HG02571 (cell line): ENCODE measurements around the gene RPS17.
"Not testable (repeated sequence)": the region's sequence is repeated elsewhere in the genome, so short reads cannot be mapped to it uniquely, and the experiment has no call there.

Experiments used
- ATAC-seq: cut with Tn5 transposase; IDR thresholded peaks from one replicate; pipeline ENCODE4 v1.9.1; 2021; ENCODE audit warnings: mild to moderate bottlenecking, moderate library complexity; ENCODE audit not compliant: unreplicated experiment

RPS17 gene

DNA sequence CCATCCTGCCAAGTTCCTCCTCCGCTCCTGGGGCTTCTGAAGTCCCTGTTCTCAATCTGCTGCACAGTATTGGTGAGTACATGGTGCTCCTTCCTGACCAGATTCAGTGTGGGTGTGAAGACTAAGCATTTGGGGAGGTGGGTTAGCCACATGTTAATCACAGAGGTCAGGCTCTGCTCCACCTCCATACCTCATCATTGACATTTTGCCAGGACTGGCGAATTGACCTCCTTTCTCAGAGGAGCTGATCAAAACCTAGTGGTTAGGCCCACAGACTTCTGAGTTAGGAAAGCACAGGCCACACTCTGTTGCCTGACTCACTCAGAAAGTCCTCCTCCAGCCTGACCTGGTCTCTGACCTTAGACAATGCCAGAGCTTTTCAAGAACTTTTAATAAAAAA lies 8.4 kb upstream of the RPS17 start:
- no peak for ATAC-seq

DNA sequence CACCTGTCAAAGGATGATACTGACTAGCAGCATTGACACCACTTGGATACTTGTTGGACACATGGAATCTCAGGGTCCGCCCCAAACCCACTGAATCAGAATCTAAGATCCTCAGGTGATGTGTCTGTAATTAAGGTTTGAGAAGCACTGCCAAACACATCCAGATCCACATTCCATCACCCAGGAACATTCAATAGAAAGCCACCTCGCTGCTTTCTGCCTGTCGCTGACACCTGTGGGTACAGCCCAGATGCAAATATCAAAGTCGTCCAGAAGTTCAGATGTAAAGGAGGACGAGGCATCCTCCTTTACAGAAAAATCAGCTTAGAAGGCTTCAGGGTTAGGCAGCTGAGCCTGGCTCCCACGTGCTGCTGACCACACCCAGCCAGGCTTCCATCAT lies 5.2 kb upstream of the RPS17 start:
- ATAC-seq: no peak

DNA sequence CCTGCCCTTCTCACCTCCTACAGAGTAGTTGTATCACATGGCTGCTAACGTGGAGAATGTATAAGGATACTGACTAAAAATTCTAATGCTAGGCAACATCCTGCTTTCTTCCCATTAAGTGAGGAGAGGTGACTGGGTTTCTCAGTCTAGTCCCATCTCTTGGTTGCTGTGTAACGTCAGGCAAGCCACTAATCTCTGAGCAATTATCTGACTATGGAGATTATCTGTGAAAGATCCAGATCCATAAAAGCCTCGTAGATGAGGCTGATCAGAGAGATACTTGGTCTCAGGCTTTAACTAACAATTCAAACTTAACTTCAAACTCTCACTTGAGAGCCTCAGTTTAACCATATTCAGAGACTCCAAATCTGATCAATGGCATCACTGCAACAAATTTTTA lies 4.7 kb upstream of the RPS17 start:
- ATAC-seq: no peak

DNA sequence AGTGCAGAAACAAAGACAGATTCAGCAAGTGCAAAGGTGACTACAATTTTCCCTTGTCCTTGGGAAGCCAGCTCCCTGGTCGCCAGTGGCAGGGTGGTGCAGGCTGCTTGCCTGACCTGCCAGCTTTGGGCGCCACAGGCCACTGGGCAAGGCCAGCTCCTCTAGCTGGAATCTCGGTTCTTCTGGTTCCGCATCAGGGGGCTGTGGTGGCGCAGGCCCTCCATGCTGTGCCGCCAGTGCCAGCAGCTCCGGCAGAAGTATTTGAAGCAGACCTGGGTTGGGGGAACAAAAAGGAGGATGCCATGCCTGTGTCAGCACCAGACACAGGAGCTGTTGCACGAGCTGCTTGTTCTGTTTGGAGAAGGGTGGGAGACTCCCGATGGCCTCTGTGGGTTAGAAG lies 4.2 kb upstream of the RPS17 start:
- no peak for ATAC-seq

DNA sequence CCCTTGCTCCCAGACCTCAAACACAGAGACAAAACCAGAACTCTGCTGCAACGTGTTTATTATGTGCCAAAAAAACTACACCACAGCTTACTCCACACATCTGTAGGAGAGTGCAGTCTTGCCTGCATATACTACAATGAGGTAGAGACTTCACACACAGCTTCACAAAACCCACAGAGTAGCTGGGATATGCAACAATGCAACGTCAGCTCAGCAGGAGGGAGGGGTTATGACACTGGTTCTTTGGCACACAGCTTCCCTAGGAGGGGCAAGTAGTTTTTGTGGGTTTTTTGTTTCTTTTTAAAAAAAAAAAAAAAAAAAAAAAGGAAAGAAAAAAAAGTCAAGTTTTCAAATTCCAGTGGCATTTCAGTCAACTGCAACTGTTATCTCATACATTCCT lies 2.9 kb upstream of the RPS17 start:
- no peak for ATAC-seq

DNA sequence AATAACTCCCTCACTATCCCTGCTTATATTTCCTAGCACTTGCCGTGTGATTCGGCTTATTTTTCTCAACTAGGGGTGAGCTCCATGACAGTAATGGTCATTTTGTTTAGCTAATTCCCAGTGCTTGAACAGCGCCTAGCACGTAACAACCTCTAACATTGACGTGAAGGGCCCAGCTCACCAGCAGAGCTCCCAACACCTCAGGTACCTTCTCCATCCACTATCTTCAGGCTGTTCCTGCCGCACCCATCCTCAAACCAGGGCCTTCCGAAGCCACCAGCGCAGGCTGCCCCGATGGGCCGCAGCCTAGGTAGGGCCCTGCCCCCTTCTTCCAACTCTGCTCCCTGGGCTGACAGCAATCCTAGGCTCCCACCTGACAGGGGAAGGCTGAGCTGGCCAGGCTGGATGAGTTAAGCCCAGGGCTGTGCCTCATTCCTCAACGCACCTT lies 751 bp upstream of the RPS17 start:
- ATAC-seq: no peak

DNA sequence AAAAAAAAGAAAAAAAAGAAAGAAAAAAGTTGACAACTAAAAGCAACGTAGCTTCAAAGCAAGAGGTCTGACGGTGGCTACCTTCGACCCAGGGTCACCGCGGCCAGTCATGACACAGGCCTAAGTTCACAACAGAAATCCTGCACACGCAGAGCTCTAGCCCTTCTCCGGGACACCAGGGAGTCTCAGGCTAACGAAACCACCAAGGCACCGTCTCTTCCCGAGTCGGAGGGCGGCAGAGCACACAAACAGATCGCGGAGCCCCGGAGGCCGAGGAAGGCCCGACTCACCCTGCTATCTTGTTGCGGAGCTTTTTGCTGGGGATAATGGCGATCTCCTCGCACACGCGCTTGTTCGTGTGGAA lies 584 bp downstream of the RPS17 start:
- no peak for ATAC-seq

DNA sequence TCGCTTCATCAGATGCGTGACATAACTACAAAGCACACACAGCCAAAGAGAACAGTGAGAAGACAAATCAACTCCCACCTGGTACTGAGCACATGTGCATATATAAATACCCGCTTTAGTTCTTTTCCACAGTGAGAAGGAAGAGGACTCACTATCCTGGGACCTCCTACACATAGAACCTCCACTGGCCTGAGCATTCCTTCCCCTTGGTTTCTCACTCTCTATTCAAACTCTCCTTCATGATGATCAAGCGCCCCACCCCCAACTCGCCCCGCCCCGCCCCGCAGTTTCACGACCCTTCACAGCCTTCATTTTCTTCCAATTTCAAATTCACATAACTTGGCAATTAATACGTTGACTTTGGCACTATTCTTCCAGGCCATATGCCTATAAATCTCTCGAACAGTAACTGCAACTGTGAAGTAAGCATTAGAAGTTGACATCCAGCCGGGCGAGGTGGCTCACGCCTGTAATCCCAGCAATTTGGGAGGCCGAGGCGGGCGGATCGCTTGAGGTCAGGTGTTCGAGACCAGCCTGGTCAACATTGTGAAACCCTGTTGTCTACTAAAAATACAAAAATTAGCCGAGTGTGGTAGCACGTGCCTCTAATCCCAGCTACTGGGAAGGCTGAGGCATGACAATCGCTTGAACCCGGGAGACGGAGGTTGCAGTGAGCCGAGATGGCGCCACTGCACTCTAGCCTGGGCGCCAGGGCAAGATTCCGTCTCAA lies 1.1 kb downstream of the RPS17 start:
- no peak for ATAC-seq

DNA sequence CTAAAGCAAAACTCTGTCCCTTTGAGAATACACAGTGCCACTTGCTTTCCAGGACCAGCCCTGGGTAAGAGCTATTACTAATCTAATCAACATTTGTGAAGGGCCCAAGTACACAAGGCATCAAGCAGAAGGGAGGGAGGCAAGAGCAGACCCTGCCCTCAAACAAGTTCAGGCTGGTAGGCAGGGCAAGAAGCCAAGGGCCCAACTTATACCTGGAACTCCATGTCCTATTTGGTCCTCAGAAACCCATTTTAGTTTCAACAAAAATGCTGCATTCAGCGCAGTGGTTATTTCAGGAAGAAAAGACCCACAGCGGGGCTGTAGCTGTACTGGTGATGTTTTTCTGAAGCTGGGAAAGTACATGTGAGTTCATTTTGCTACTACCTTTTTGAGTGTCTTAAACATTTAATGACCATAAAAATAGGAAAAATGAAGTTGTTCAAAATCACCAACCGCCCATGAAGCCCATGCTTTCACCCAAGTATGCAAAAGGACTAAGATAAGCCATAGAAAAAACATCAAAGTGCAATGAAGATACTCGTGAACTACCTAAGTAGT lies 2.8 kb downstream of the RPS17 start:
- no peak for ATAC-seq

DNA sequence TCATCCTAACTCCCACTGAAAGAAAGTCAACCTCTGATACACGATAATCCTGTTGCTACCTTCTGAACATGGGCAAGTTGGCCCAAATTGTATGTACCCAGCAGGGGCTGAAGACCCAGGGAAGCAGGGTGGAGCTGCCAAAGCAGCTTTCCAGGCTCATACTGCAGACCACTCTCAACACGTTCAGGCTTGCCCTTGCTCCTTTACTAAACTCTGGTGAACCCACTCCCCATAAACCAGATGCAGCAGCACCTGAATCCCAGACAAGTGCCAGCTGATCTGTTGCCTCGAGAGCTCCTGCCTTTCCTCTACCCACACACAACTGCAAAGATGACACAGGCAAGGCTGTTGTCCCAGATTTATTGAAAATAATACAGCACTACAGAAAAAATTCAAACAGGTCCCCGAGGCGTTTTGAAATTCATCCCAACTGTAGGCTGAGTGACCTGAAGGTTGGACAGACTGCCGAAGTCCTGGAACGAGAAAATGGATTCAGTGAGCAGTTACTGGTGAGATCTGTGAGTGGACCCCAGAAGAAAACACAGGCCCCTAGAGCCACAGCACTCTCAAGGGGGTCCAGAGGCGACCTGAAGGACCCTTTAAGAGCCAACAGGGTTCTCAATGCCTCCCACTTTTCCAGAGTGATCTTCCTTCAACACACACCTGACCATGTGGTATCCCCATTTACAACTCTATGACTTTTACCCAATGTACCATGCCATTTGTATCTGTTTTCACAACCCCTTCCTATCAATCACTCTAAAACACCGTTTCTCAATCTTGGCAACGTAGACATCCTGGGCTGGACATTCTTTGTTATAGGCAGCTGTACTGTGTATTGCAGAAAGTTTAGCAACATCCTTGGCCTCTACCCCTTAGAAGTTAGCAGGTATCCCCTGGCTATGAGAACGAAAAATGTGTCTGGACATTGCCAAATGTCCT lies 3.6 kb downstream of the RPS17 start:
- no peak for ATAC-seq

DNA sequence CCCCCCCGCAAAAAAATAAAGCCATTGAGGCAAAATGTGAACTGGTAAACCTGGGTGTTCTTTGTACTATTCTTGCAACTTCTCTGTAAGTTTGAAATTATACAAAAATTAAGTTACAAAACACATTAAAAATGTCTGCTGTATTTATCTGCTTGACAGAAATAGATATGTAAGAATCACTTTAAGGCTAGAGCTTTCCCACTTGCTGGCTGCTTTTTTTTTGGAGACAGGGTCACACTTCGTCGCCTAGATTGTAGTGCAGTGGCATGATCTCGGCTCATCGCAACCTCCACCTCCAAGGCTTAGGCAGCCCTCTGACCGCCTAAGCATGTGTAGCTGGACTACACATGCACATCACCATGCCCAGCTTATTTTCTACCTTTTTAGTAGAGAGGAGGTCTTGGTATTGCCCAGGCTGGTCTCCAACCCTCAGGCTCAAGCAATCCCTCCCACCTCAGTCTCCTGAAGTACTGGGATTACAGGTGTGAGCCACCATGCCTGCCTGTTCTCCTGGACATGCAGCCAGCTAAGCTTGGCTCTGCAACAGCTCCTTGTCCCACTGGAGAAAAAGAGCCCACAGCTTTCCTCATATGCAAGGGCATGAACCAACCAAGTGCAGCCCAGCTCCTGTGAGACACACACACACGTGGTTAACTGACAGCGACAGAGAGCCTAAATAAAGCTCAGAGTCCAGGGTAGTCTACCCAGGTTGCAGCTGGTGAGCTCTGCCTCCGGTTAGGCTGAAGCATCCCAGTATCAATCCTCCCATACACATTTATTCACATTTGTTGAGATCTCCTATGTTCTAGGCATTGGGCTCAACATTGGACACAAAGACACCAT lies 4.5 kb downstream of the RPS17 start:
- ATAC-seq: no peak

DNA sequence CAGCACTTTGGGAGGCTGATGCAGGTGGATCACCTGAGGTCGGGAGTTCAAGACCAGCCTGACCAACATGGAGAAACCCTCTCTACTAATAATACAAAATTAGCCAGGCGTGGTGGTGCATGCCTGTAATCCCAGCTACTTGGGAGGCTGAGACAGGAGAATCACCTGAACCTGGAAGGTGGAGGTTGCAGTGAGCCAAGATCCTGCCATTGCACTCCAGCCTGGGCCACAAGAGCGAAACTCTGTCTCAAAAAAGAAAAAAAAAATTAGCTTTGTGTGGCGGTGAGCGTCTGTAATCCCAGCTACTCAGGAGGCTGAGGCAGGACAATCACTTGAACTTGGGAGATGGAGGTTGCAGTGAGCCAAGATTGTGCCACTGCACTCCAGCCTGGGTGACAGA lies 5.1 kb downstream of the RPS17 start:
- not testable (repeated sequence) for ATAC-seq

DNA sequence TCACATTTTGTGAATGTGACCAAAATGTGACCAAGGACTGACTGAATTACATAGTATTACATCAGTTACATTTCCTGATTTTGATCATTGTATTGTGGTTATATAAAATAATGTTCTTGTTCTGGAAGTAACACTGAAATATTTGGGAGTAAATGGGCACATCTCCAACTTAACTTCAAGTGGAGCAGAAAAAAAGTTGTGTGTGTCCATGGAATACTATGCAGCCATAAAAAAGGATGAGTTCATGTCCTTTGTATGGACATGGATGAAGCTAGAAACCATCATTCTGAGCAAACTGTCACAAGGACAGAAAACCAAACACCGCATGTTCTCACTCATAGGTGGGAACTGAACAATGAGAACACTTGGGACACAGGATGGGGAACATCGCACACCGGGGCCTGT lies 5.8 kb downstream of the RPS17 start:
- not testable (repeated sequence) for ATAC-seq

DNA sequence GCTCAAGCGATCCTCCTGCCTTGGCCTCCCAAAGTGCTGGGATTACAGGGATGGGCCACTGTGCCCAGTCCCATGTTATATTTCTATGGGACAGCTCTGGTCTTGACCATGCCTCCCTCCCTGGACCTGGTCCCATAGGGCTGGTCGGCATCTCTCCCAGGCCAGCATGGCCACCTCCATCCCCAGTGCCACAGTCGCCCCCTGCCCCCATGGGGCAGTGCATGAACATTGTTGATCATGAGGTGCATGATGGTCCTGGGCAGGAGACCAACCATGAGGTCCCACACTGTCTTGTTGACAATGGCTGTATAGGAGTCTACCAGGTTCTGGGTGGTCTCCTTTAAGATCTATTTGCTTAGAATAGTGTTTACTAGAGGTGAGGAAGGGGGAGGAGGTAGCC lies 6.5 kb downstream of the RPS17 start:
- ATAC-seq: no peak

DNA sequence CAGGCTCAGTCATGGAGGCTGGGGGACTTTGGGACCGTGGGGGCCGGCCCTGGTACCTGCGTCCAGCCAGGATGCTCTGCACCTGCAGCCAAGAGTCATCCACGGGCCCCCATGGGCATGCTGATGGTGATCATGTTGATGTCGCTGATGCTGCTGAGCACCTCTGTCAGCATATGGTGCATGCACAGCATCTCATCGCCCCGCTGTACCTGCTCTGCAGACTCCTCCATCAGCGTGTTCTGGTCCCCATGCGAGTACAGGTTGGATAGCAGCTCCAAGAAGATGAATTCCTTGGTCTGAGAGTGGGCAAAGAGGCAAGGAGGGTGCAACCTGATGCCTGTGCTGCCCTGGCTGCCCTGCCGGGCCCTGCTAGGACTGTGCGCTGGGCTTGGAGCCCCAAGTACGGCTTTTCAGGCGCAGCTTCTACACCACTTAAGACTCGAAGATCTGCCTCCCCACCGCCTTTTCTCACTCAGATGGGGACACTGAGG lies 7.2 kb downstream of the RPS17 start:
- ATAC-seq: no peak

DNA sequence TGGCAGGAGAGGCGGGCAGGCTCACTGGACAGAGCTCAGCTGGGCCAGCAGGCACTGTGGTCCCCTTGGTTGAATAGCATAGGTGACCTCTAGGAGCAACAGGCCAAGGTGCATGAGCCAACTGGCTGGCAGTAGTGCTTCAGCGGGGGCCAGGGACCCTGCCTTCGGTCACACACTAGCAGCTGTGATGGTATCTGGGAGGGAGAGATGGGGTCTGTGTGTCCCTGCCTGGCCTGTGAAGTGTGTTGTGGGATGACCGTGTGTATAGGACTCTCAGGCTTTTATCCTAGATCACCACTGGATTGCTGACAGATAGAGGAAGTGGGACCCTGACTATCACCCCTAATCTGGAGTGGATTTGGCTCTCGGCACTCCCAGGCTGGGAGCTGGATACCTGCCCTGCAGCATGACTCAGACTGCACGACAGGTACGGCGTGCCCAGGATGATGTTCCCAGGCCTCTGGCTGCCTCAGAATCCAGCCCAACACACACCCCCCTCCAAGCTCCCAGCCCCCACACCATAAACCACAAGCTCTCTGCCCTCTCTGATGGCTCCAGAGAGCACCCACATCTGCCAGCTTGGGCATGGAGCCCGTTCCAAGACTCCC lies 7.8 kb downstream of the RPS17 start:
- no peak for ATAC-seq

DNA sequence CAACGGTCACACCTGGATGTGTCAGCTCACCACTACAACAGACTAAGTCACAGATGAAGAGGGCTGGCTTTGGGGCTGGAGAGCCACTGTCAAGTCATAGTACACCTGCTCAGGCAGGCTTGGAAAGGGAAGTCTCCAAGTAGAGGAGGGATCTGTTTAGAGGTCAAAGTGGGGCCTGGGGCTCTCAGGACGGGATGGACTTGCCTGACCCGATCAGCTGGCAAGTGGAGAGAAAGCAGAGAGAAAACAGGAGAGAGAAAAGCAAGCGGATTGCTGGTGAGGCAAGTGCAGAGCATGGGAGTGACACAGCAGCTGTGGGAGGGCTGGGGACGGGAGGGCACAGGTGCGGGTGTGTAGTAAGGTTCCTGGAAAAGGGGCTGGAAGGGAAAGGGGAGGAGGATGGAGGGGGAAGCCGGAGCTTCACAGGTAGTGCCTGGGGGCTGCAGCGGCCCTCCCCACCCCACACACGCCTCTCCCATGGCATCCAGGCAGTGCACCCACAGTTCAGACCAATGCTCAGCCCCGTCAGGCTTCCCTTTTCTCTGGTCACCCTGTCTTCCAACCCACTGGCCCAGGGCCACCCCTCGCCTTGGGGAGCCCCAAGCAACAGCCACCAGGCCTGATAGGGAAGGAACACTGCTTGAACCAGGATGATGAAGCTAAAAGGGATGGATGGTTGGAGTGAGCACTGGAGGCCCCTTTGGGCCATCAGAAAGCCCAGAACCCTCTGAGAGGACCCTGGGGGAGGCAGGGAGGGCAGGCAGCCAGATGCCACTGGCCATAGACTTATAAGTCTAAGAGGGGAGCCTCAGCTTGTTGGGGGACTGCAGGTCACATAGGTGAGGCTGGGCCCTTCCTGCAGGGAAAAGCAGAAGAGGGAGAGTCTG lies 8.5 kb downstream of the RPS17 start:
- no peak for ATAC-seq

DNA sequence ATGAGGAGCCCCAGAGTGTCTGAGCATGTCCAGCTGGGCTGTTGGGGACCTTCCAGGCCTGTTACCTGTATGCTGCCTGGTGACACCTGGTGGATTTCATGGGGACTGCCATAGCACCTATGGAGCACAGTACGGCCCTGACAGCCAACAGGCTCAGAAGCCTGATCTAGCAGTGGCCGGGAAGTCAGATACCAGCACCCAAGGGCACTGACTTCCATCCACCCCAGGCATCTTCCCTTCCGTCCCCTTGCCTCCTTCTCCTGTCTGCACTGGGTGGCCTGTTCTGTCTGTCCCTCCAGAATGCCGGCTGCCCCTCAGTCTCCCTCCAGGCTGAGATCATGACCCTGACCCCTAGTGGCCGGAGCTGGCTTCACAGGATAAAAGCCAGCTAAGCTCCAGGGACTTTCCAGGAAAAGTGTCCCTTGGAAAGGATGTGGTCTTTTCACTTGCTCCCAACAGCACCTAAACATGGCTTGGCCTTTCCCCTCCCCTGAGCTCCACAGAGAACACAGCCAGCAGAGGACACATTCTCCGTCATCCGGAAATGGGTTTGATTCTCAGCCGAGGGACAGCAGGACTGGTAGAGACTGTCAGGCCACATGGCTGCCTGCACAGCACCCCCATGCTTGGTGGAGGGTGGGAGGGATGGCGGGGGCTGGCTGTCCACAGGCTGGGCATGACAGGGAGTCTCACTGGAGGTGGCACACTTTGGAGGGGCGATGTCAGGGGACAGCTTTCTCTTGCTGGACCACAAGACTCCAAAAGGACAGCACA lies 9.5 kb downstream of the RPS17 start:
- peak; percentile 90 for ATAC-seq

DNA sequence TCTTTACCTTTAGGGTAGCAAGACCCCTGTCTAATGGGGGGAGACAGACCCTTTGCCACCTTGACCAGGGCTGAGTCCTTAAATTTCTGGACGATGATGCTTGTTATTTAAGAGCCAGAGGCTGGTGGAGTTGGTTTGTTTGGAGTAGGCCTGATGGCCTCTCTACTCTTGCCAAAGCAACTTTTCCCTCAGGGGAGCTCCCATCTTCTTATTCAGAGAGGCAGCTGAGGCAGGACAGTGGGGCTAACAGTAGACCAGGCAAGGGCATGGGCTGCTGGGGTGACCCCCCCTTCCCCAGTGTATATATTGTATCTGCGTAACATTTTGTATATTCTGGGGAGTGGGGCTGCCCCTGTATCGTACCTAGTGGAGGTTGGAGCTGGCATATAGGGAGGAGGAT lies 10.3 kb downstream of the RPS17 start:
- ATAC-seq: no peak
